ENCODE results near the gene AIFM3.

DNA sequence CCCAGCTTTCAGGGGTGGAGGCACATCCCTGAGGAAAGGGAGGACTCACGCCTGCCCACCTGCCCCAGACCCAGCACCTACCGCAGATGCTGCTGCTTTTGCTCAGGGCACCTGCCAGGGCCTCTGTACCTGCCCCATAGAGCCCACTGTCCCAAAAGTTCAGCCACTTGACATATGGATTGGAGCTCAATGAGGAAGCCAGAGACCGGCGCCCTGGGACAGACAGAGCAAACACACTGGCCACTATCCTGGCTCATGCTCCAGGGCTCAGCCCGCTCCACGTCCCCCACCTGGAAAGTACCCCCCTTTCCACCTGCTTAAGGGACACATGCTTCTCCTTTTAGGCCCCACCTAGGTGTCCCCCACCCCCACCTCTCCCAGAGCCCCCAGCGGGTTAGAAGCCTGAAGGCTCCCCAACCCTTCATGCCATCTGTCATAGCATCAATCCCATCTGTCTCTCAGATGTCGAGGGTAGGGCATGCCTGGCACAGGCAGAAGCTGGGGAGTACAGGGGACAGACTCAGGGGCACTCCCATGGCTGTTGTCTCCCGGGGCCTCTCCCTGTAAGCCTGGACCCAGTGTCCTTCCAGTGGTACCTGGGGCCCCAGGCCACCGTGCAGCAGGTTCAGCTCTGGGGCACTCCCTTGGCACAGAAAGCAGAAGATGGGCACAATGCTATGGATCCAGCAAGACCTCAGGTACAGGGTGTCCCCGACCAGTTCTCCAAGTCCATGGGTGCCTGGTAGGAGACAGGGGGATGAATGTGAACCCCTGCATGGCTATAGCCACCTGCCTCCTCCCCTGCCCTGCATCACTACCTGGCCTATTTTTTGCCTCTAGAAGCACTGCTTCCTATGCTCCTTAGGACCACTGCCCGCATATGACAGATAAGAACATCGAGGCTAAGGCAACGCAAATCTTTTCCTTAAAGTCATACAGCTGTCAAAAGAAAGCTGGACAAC lies 45.7 kb downstream of the AIFM3 start:
- TF ChIP-seq, protein P1, sequence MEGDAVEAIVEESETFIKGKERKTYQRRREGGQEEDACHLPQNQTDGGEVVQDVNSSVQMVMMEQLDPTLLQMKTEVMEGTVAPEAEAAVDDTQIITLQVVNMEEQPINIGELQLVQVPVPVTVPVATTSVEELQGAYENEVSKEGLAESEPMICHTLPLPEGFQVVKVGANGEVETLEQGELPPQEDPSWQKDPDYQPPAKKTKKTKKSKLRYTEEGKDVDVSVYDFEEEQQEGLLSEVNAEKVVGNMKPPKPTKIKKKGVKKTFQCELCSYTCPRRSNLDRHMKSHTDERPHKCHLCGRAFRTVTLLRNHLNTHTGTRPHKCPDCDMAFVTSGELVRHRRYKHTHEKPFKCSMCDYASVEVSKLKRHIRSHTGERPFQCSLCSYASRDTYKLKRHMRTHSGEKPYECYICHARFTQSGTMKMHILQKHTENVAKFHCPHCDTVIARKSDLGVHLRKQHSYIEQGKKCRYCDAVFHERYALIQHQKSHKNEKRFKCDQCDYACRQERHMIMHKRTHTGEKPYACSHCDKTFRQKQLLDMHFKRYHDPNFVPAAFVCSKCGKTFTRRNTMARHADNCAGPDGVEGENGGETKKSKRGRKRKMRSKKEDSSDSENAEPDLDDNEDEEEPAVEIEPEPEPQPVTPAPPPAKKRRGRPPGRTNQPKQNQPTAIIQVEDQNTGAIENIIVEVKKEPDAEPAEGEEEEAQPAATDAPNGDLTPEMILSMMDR (IDR thresholded peaks at IDR 0.05; ENCODE audit: poor library complexity, severe bottlenecking) = no peak
- TF ChIP-seq POLR2AphosphoS5 (IDR thresholded peaks at IDR 0.05) = no peak

All from neural cell (in vitro differentiated cells).